ENCODE results near the gene JAG1. TPM values are rescaled to one million over a fixed set of nuclear protein-coding genes. Genes with fewer than 3 reads are reported as not detected.

Gene JAG1
- total and polyA plus RNA-seq, 9 of the 15 experiments (the other 6 are each of a cell fraction or from before 2014, with no cell fraction given) = 0.04 to 0.40 (median 0.07) TPM

DNA sequence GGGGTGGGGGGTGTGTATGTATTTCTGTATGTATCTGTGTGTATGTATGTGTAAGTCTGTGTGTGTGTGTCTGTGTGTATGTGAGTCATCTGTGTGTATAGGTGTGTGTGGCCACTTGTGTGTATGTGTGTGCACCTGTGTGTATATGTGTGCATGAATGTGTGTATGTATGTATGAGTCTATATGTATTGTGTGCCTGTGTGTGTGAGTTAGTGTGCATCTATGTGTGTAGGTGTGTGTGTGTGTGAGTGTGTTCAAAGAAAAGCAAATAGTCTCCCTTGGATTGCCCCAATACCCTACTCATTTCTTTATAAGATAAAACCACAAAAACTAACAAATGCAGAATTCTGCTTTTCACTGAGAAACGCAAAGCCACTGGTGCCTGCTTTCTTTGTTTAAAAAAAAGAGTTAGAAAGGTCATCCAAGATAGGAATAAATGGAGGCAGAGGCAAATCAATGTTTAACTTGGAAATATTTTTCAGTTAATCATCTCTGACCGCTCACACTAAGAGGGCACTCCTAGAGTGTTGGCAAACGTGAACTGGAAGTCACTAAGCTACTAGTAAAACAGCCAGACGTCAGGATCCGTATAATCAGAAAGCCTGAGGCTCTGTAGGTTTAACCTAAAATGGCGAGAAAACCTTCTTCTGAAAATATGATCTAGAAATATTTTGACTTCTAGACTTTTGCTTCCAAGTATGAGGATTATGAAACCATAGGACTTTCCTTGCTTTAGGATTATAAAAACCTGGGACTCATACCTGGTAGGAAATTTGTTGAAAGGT, 37.4 kb upstream of the JAG1 start:
- H3K4me2 ChIP-seq (ENCODE audit: insufficient read depth, low read length) = no peak overlapping the region
- no peaks in the 10 kb centered on the region for H3K4me1 ChIP-seq (replicated peaks in 1 of 2; ENCODE audit: control insufficient read depth in 2 of 2, insufficient read depth in 2 of 2, low read length in 2 of 2)
- DNase-seq (ENCODE audit: extremely low read depth in 1 of 4, low spot score in 3 of 4) = no peak
- no peak overlapping the region for H3K9ac ChIP-seq (ENCODE audit: insufficient read depth in 1 of 2, low read depth in 2 of 2, low read length in 2 of 2)
- ChIA-PET POLR2A (no interaction called here), CTCF (ENCODE audit: low intra/inter-chr PET ratio) (no interaction called here)
- no peaks in the 10 kb centered on the region for H3K9me3 ChIP-seq (replicated peaks; ENCODE audit: control insufficient read depth, insufficient read depth, low read depth, low read length)
- H3K9me1 ChIP-seq (ENCODE audit: control insufficient read depth, insufficient read depth, low read length) = no peaks in the 10 kb centered on the region
- ATAC-seq = no peak
- FAIRE-seq = no peak
- no TSS peak for BruUV-seq (replicated peaks)
- H3K27me3 ChIP-seq (ENCODE audit: control insufficient read depth in 2 of 2, insufficient read depth in 2 of 2, low read length in 2 of 2) = no peaks in the 10 kb centered on the region
- H3K79me2 ChIP-seq (ENCODE audit: control insufficient read depth, insufficient read depth, low read length) = no peaks in the 10 kb centered on the region
- in situ Hi-C loops (cut with MboI) = no loop called here
- 0% methylated on average over 6 of the region's 6 CpGs for WGBS (ENCODE audit: insufficient coverage, low coverage, missing lambda C conversion rate)
- no peaks in the 10 kb centered on the region for H4K20me1 ChIP-seq (replicated peaks; ENCODE audit: control insufficient read depth, insufficient read depth, low read length)
- no peak overlapping the region for H2AFZ ChIP-seq (ENCODE audit: low read depth, low read length)
- no peaks in the 10 kb centered on the region for H3K36me3 ChIP-seq (ENCODE audit: control insufficient read depth, insufficient read depth, low read length)
- intact Hi-C loops (cut with micrococcal nuclease) = no loop called here
- H3K27ac ChIP-seq (ENCODE audit: extremely low read depth, low read depth, low read length) = no peak overlapping the region
- no peak overlapping the region for H3K4me3 ChIP-seq
- no peak for TF ChIP-seq ZNF551 (CRISPR knock-in tag; IDR thresholded peaks at IDR 0.05)
- no peak for TF ChIP-seq ATF1 (CRISPR knock-in tag; IDR thresholded peaks at IDR 0.05)
- TF ChIP-seq ATF1 (tag; IDR thresholded peaks at IDR 0.05) = no peak
- no peak for TF ChIP-seq PTBP1 (IDR thresholded peaks at IDR 0.05; ENCODE audit: low read depth, low read length)
- no peak for TF ChIP-seq ZNF12 (CRISPR knock-in tag; IDR thresholded peaks at IDR 0.05)
- no peak for TF ChIP-seq ZNF695 (CRISPR knock-in tag; IDR thresholded peaks at IDR 0.05)
- TF ChIP-seq CREBBP (IDR thresholded peaks at IDR 0.05; ENCODE audit: low read depth, low read length) = no peak
- TF ChIP-seq, protein P1, sequence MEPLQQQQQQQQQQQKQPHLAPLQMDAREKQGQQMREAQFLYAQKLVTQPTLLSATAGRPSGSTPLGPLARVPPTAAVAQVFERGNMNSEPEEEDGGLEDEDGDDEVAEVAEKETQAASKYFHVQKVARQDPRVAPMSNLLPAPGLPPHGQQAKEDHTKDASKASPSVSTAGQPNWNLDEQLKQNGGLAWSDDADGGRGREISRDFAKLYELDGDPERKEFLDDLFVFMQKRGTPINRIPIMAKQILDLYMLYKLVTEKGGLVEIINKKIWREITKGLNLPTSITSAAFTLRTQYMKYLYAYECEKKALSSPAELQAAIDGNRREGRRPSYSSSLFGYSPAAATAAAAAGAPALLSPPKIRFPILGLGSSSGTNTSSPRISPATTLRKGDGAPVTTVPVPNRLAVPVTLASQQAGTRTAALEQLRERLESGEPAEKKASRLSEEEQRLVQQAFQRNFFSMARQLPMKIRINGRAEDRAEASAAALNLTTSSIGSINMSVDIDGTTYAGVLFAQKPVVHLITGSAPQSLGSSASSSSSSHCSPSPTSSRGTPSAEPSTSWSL (CRISPR knock-in tag; IDR thresholded peaks at IDR 0.05; ENCODE audit: borderline replicate concordance) = no peak
- no peak for TF ChIP-seq WHSC1 (IDR thresholded peaks at IDR 0.05; ENCODE audit: low read length)
- TF ChIP-seq TFAM (CRISPR knock-in tag; conservative IDR thresholded peaks at IDR 0.05) = no peak
- TF ChIP-seq POLR2H (tag; IDR thresholded peaks at IDR 0.05; ENCODE audit: low read depth) = no peak
- TF ChIP-seq, protein P2, sequence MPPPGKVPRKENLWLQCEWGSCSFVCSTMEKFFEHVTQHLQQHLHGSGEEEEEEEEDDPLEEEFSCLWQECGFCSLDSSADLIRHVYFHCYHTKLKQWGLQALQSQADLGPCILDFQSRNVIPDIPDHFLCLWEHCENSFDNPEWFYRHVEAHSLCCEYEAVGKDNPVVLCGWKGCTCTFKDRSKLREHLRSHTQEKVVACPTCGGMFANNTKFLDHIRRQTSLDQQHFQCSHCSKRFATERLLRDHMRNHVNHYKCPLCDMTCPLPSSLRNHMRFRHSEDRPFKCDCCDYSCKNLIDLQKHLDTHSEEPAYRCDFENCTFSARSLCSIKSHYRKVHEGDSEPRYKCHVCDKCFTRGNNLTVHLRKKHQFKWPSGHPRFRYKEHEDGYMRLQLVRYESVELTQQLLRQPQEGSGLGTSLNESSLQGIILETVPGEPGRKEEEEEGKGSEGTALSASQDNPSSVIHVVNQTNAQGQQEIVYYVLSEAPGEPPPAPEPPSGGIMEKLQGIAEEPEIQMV (tag; conservative IDR thresholded peaks at IDR 0.05; ENCODE audit: low read depth) = no peak
- TF ChIP-seq CBFB (CRISPR knock-in tag; IDR thresholded peaks at IDR 0.05) = no peak
- TF ChIP-seq BMI1 (IDR thresholded peaks at IDR 0.05; ENCODE audit: low read length) = no peak
- TF ChIP-seq MTA3 (IDR thresholded peaks at IDR 0.05; ENCODE audit: borderline replicate concordance) = no peak
- no peak for TF ChIP-seq CCNT2 (IDR thresholded peaks at IDR 0.05; ENCODE audit: borderline replicate concordance, extremely low read depth, insufficient read length, low read depth, low read length)
- TF ChIP-seq HDGF (IDR thresholded peaks at IDR 0.05) = no peak
- TF ChIP-seq KLF13 (tag; IDR thresholded peaks at IDR 0.05; ENCODE audit: borderline replicate concordance, low read depth) = no peak
- TF ChIP-seq, protein P3, sequence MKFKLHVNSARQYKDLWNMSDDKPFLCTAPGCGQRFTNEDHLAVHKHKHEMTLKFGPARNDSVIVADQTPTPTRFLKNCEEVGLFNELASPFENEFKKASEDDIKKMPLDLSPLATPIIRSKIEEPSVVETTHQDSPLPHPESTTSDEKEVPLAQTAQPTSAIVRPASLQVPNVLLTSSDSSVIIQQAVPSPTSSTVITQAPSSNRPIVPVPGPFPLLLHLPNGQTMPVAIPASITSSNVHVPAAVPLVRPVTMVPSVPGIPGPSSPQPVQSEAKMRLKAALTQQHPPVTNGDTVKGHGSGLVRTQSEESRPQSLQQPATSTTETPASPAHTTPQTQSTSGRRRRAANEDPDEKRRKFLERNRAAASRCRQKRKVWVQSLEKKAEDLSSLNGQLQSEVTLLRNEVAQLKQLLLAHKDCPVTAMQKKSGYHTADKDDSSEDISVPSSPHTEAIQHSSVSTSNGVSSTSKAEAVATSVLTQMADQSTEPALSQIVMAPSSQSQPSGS (CRISPR knock-in tag; IDR thresholded peaks at IDR 0.05) = no peak

Measured in K562 (cell line).